Caco-2 (cell line): Measurements from ENCODE around the gene RNU5B-1. TPM values are rescaled to one million over a fixed set of nuclear protein-coding genes. Genes with fewer than 3 reads are reported as not detected.

Experiments used
- BruUV-seq: library from RNA; stranded (reverse); fragments of 400-500 nt; replicated peaks from 2 replicates; lab custom pipeline; 2021; lab: Mats Ljungman, UMichigan
- CTCF ChIA-PET: fragments of 300-600 bp; sonication (Branson Sonifier 250); formaldehyde crosslinking; loops from one replicate; lab custom pipeline; 2022; ENCODE audit warnings: antibody characterized with exemption; lab: Charles Lee
- POLR2A ChIA-PET: fragments of 300-600 bp; sonication (Branson Sonifier 250); formaldehyde crosslinking; loops from one replicate; lab custom pipeline; 2022; ENCODE audit warnings: antibody characterized with exemption; lab: Charles Lee
- DNase-seq, 2 experiments: peaks; one replicate each; pipeline versions ENCODE4 v3.0.0 to v3.0.0-alpha.2; 2020 to 2022
- H3K27me3 ChIP-seq: replicated peaks from 2 replicates; pipeline ENCODE4 v1.6.0; 2011; ENCODE audit warnings: low read length; ENCODE audit not compliant: control insufficient read depth, insufficient read depth
- H3K36me3 ChIP-seq: 2 replicates; pipeline ENCODE4 v1.5.1; 2011; ENCODE audit warnings: low read length; ENCODE audit not compliant: control insufficient read depth, insufficient read depth
- H3K4me1 ChIP-seq: fragments of 250-450 bp; sonication (Bioruptor Pico); 2 replicates; pipeline ENCODE4 v1.5.1; 2020; ENCODE audit warnings: mild to moderate bottlenecking
- H3K4me3 ChIP-seq: 2 replicates; pipeline ENCODE4 v1.5.1; 2011; ENCODE audit warnings: low read depth, mild to moderate bottlenecking, control low read depth, low read length
- H3K9me3 ChIP-seq: fragments of 250-450 bp; sonication (Bioruptor Pico); 2 replicates; pipeline ENCODE4 v1.5.1; 2020; ENCODE audit warnings: mild to moderate bottlenecking, moderate library complexity
- H3K27ac Mint-ChIP-seq: one replicate; pipeline ENCODE4 v1.8.0; 2022; ENCODE audit warnings: mixed read lengths; ENCODE audit not compliant: unreplicated experiment
- H3K27me3 Mint-ChIP-seq: one replicate; pipeline ENCODE4 v1.8.0; 2022; ENCODE audit warnings: mixed read lengths; ENCODE audit not compliant: insufficient read depth, unreplicated experiment
- H3K36me3 Mint-ChIP-seq: one replicate; pipeline ENCODE4 v1.8.0; 2022; ENCODE audit warnings: mild to moderate bottlenecking, mixed read lengths; ENCODE audit not compliant: insufficient read depth, unreplicated experiment
- H3K4me1 Mint-ChIP-seq: one replicate; pipeline ENCODE4 v1.8.0; 2022; ENCODE audit warnings: low read depth, mixed read lengths; ENCODE audit not compliant: unreplicated experiment
- H3K4me3 Mint-ChIP-seq: one replicate; pipeline ENCODE4 v1.8.0; 2022; ENCODE audit warnings: mild to moderate bottlenecking, moderate library complexity, mixed read lengths; ENCODE audit not compliant: unreplicated experiment
- H3K9me3 Mint-ChIP-seq: one replicate; pipeline ENCODE4 v1.8.0; 2022; ENCODE audit warnings: mixed read lengths; ENCODE audit not compliant: unreplicated experiment
- CTCF ChIP-seq, 2 experiments: fragments of 200-600 bp in 1 of 2; IDR thresholded peaks; 1 replicate in 1 of 2; 2 replicates in 1 of 2; pipeline versions ENCODE4 v1.5.1 to v1.8.0; 2011 to 2022; ENCODE audit warnings: antibody characterized with exemption in 1 of 2, control low read depth in 1 of 2, inconsistent platforms in 1 of 2, low read depth in 1 of 2, low read length in 1 of 2, mild to moderate bottlenecking in 1 of 2, moderate library complexity in 1 of 2; ENCODE audit not compliant: insufficient read depth in 1 of 2, severe bottlenecking in 1 of 2, unreplicated experiment in 1 of 2
- intact Hi-C: fragments of 100-400 bp; cut with micrococcal nuclease; formaldehyde crosslinking; loops from one replicate; pipeline ENCODE4 v1.10.0; 2022; ENCODE audit not compliant: unreplicated experiment
- total RNA-seq: library from RNA; stranded (reverse); gene quantifications from 2 replicates; pipeline ENCODE4 v1.2.3, GENCODE V29; 2022

Gene RNU5B-1
- total RNA-seq, 1 experiment from 2014 or later: not detected

DNA sequence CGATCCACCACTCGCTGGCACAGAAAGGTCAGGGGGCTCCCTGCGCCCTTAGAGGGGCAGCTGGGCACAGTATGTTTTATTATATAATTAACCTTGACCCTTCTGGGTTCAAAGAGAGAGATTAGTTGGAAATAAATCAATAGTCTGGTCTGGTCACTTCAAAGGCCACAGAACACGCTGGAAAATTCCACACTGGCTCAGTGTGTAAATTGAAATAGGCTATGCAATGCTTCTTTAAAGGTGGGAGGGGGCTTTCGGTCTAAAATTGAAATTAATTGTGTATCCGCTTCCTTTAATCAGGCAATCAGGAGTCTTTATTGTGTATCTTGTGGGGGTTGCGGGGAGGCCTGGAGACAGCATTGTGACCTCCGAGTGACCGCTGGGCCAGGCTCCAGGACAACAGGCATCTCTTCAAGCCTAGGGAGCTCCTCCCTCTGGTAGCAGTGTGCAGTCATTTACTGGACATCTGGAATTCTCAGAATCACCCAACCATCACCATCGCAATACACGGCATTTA, 8.0 kb downstream of the RNU5B-1 start:
- CTCF ChIA-PET: interaction anchor here (0.6 to 0.8 kb wide), 2 partner anchors 73 to 591 kb away, joined by 3 to 4 read pairs; no protein-coding TSS in a partner anchor
- Mint-ChIP-seq H3K27ac (no peak overlapping the region), H3K36me3 (no peaks in the 10 kb centered on the region), H3K4me1 (no peaks in the 10 kb centered on the region), H3K27me3 (no peaks in the 10 kb centered on the region), H3K4me3 (no peak overlapping the region), H3K9me3 (no peaks in the 10 kb centered on the region)
- no peak for DNase-seq
- no peaks in the 10 kb centered on the region for H3K27me3 ChIP-seq
- H3K4me1 ChIP-seq: no peaks in the 10 kb centered on the region
- BruUV-seq: no TSS peak
- no peaks in the 10 kb centered on the region for H3K36me3 ChIP-seq
- POLR2A ChIA-PET: interaction anchor here (1.7 kb wide), 1 partner anchor 8 kb away, joined by 12 read pairs; the partner anchor contains the start of gene RNU5B-1
- intact Hi-C loops: no loop called here
- no peak overlapping the region for H3K4me3 ChIP-seq
- H3K9me3 ChIP-seq: no peaks in the 10 kb centered on the region
- no peak for TF ChIP-seq CTCF (IDR thresholded peaks at IDR 0.05; ENCODE audit: insufficient read depth in 1 of 2, low read depth in 1 of 2, low read length in 1 of 2, severe bottlenecking in 1 of 2, unreplicated experiment in 1 of 2)

DNA sequence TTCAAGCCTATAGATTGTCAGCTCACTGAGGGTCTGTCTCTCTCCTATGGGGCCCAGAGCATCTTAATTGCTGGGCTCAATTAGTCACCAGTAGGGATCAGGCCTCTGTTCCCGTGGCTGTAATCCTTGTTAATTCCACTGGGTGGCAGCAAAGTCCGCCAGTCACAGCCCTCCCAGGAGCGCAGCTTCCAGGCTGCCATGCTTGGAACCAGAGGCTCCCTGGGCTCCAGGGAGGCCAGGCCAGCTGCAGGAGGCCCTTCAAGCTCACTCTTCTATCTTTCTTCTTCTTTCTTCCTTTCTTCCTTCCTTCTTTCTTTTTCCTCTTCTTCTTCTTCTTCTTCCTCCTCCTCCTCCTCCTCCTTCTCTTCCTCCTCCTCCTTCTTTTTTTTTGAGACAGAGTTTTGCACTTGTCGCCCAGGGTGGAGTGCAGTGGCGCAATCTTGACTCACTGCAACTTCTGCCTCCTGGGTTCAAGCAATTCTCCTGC, 14.4 kb downstream of the RNU5B-1 start:
- CTCF ChIA-PET: interaction anchor here (0.5 to 1.2 kb wide), 7 partner anchors 22 to 194 kb away, joined by 3 to 23 read pairs (median 4); no protein-coding TSS in a partner anchor
- no peak overlapping the region for H3K27ac Mint-ChIP-seq
- H3K9me3 ChIP-seq: no peaks in the 10 kb centered on the region
- intact Hi-C loops: loop anchor here (1.0 to 2.0 kb wide), 3 partner anchors 36 to 81 kb away; no protein-coding TSS in a partner anchor
- H3K4me1 Mint-ChIP-seq: no peaks in the 10 kb centered on the region
- TF ChIP-seq CTCF (IDR thresholded peaks at IDR 0.05; ENCODE audit: insufficient read depth in 1 of 2, low read depth in 1 of 2, low read length in 1 of 2, severe bottlenecking in 1 of 2, unreplicated experiment in 1 of 2): peak; percentile 71 to 91
- peaks cover 4% of the 10 kb centered on the region for H3K36me3 Mint-ChIP-seq
- no peaks in the 10 kb centered on the region for H3K27me3 Mint-ChIP-seq
- H3K4me3 ChIP-seq: no peak overlapping the region
- no peak overlapping the region for H3K4me3 Mint-ChIP-seq
- H3K9me3 Mint-ChIP-seq: no peaks in the 10 kb centered on the region
- H3K27me3 ChIP-seq: no peaks in the 10 kb centered on the region
- no peaks in the 10 kb centered on the region for H3K4me1 ChIP-seq
- POLR2A ChIA-PET: interaction anchor here (1.4 kb wide), 1 partner anchor 14 kb away, joined by 7 read pairs; the partner anchor contains the start of gene RNU5B-1
- peak; percentile 78 to 87 for DNase-seq
- no peaks in the 10 kb centered on the region for H3K36me3 ChIP-seq
- BruUV-seq: no TSS peak

GRCh38 chr15:65323071-65323511, 18.6 kb downstream of the RNU5B-1 start:
- H3K9me3 ChIP-seq: no peaks in the 10 kb centered on the region
- DNase-seq: no peak
- H3K4me3 Mint-ChIP-seq: no peak overlapping the region
- H3K36me3 Mint-ChIP-seq: peaks cover 15% of the 10 kb centered on the region
- no peaks in the 10 kb centered on the region for H3K27me3 ChIP-seq
- intact Hi-C loops: no loop called here
- ChIA-PET CTCF (interaction anchor here (3.8 kb wide), 1 partner anchor 62 kb away, joined by 20 read pairs; no protein-coding TSS in a partner anchor), POLR2A (no interaction called here)
- H3K9me3 Mint-ChIP-seq: no peaks in the 10 kb centered on the region
- H3K4me1 Mint-ChIP-seq: no peaks in the 10 kb centered on the region
- no peaks in the 10 kb centered on the region for H3K27me3 Mint-ChIP-seq
- no TSS peak for BruUV-seq
- H3K4me1 ChIP-seq: no peaks in the 10 kb centered on the region
- no peak overlapping the region for H3K4me3 ChIP-seq
- H3K27ac Mint-ChIP-seq: no peak overlapping the region
- no peak for TF ChIP-seq CTCF (IDR thresholded peaks at IDR 0.05; ENCODE audit: insufficient read depth in 1 of 2, low read depth in 1 of 2, low read length in 1 of 2, severe bottlenecking in 1 of 2, unreplicated experiment in 1 of 2)
- H3K36me3 ChIP-seq: no peaks in the 10 kb centered on the region
